Esophagus squamous epithelium (tissue), 4 donors: ENCODE results near the gene TUBA3E.

Experiments used
- CTCF ChIP-seq, 6 experiments: fragments of 450-650 bp in 4 of 6; fragments of 200-600 bp in 2 of 6; sonication (generic) in 2 of 6; IDR thresholded peaks; one replicate each; pipeline ENCODE4 v1.5.1; 2016 to 2019; ENCODE audit warnings: antibody characterized with exemption in 6 of 6, mild to moderate bottlenecking in 4 of 6, moderate library complexity in 4 of 6
- POLR2A ChIP-seq, 4 donors: fragments of 450-650 bp; IDR thresholded peaks; one replicate each; pipeline ENCODE4 v1.6.1; 2017; ENCODE audit warnings: antibody characterized with exemption in 4 of 4, mild to moderate bottlenecking in 4 of 4, moderate library complexity in 3 of 4

- TF ChIP-seq CTCF (IDR thresholded peaks at IDR 0.05) (no peak), POLR2A (IDR thresholded peaks at IDR 0.05) (no peak)
These were observed 14.5 kb downstream of the TUBA3E start for GRCh38 chr2:130183512-130184373.
